Measurements from ENCODE around the gene SMC6.

The SMC6 gene

GRCh38 chr2:17616405-17616804 is 137.2 kb downstream of the SMC6 start:
- TF ChIP-seq FOXP2 (optimal IDR thresholded peaks at IDR 0.05; ENCODE audit: borderline replicate concordance, extremely low read depth, extremely low read length, insufficient read depth), result no peak
- no peak for TF ChIP-seq REST (IDR thresholded peaks at IDR 0.05; ENCODE audit: insufficient read depth in 1 of 2, low read depth in 2 of 2, low read length in 2 of 2)
- TF ChIP-seq TAF1 (IDR thresholded peaks at IDR 0.05; ENCODE audit: borderline replicate concordance, insufficient read depth, low read length), result no peak
- no peak for TF ChIP-seq POLR2AphosphoS5 (IDR thresholded peaks at IDR 0.05; ENCODE audit: low read depth, low read length)
- no peak for TF ChIP-seq SIN3A (IDR thresholded peaks at IDR 0.05; ENCODE audit: borderline replicate concordance, insufficient read depth, low read length)

GRCh38 chr2:17615728-17616351 is 137.8 kb downstream of the SMC6 start:
- TF ChIP-seq TAF1 (IDR thresholded peaks at IDR 0.05; ENCODE audit: borderline replicate concordance, insufficient read depth, low read length), result no peak; the same call in 1 of the 2 replicates
- peak; percentile 48; the same call in 1 of the 2 replicates for TF ChIP-seq SIN3A (IDR thresholded peaks at IDR 0.05; ENCODE audit: borderline replicate concordance, insufficient read depth, low read length)
- 0 out of 2 replicates have a peak, but pooled peaks have one; percentile 21 for TF ChIP-seq POLR2AphosphoS5 (IDR thresholded peaks at IDR 0.05; ENCODE audit: low read depth, low read length)
- no peak for TF ChIP-seq FOXP2 (optimal IDR thresholded peaks at IDR 0.05; ENCODE audit: borderline replicate concordance, extremely low read depth, extremely low read length, insufficient read depth)

- TF ChIP-seq SIN3A (IDR thresholded peaks at IDR 0.05; ENCODE audit: borderline replicate concordance, insufficient read depth, low read length) (no peak), FOXP2 (optimal IDR thresholded peaks at IDR 0.05; ENCODE audit: borderline replicate concordance, extremely low read depth, extremely low read length, insufficient read depth) (no peak), POLR2AphosphoS5 (IDR thresholded peaks at IDR 0.05; ENCODE audit: low read depth, low read length) (no peak), TAF1 (IDR thresholded peaks at IDR 0.05; ENCODE audit: borderline replicate concordance, insufficient read depth, low read length) (no peak), REST (IDR thresholded peaks at IDR 0.05; ENCODE audit: insufficient read depth in 1 of 2, low read depth in 2 of 2, low read length in 2 of 2) (no peak)
These were observed 138.5 kb downstream of the SMC6 start for GRCh38 chr2:17615147-17615546.

- TF ChIP-seq POLR2AphosphoS5 (IDR thresholded peaks at IDR 0.05; ENCODE audit: low read depth, low read length), result no peak
- no peak for TF ChIP-seq FOXP2 (optimal IDR thresholded peaks at IDR 0.05; ENCODE audit: borderline replicate concordance, extremely low read depth, extremely low read length, insufficient read depth)
- TF ChIP-seq REST (IDR thresholded peaks at IDR 0.05; ENCODE audit: insufficient read depth in 1 of 2, low read depth in 2 of 2, low read length in 2 of 2), result no peak
- TF ChIP-seq TAF1 (IDR thresholded peaks at IDR 0.05; ENCODE audit: borderline replicate concordance, insufficient read depth, low read length), result no peak
- TF ChIP-seq SIN3A (IDR thresholded peaks at IDR 0.05; ENCODE audit: borderline replicate concordance, insufficient read depth, low read length), result no peak
These were observed 139.3 kb downstream of the SMC6 start for GRCh38 chr2:17614174-17614930.
